ENCODE measurements around the gene MAPKAP1.

Gene MAPKAP1

DNA sequence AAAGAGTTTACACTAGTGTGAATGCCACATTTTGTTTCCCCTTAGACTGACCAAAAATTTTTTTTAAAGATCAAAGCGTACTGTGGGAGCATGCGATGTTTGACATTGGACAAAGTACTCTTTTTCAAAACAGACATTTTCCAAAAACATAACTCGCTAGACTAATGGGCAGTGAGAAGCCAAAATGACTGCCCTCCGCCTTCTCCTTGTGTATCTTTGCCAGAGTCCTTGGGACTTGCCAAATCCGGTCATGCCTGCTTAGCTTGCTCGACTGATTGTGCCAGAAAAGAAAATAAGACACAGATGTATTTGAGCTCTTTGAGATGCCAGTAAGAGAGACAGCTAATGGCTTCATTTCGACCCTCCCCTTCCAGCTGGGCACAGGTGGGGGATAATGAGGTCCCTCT is 157.5 kb downstream of the MAPKAP1 start:
- H3K4me3 ChIP-seq (ENCODE audit: low read length in 2 of 2), result peak overlapping the region; percentile 37 to 57
- no peaks in the 10 kb centered on the region for H3K9me3 ChIP-seq (ENCODE audit: control insufficient read depth in 2 of 2, low read length in 2 of 2)
- peak overlapping the region; percentile 80 for H3K27ac ChIP-seq (ENCODE audit: low read length)
- peak overlapping the region; percentile 7 to 36 for H3K9ac ChIP-seq (ENCODE audit: low read length in 2 of 2)
- H3K4me1 ChIP-seq (ENCODE audit: control insufficient read depth, insufficient read depth, low read length), result peaks cover 60% of the 10 kb centered on the region
- H3K36me3 ChIP-seq (ENCODE audit: control insufficient read depth in 2 of 2, insufficient read depth in 2 of 2, low read length in 2 of 2), result no peaks in the 10 kb centered on the region
- no peaks in the 10 kb centered on the region for H3K27me3 ChIP-seq (ENCODE audit: control insufficient read depth in 1 of 2, insufficient read depth in 2 of 2, low read length in 2 of 2)

DNA sequence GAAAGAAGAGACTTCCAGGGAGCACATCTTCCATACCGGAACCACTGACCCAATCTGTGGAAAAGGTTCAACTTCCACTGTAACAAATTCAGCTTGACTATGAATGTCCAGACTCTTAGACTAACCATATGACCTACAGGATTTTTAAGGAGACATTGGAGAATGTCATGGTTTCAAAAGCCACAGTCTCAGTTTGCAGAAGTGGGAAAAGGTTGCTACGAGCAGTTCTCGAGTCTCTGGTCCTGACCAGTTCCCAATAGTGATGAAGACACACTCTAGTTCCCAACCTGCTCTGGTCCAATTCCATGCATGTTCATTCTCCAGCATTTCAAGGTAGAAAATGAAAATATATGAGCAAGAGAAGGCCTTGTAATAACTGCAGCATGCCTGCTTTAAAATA is 158.0 kb downstream of the MAPKAP1 start:
- H3K9ac ChIP-seq (ENCODE audit: low read length in 2 of 2), result peak overlapping the region in 1 of 2 donors; percentile 7
- peaks cover 64% of the 10 kb centered on the region for H3K4me1 ChIP-seq (ENCODE audit: control insufficient read depth, insufficient read depth, low read length)
- peak overlapping the region; percentile 37 to 57 for H3K4me3 ChIP-seq (ENCODE audit: low read length in 2 of 2)
- H3K27me3 ChIP-seq (ENCODE audit: control insufficient read depth in 1 of 2, insufficient read depth in 2 of 2, low read length in 2 of 2), result no peaks in the 10 kb centered on the region
- H3K27ac ChIP-seq (ENCODE audit: low read length), result peak overlapping the region; percentile 80
- no peaks in the 10 kb centered on the region for H3K9me3 ChIP-seq (ENCODE audit: control insufficient read depth in 2 of 2, low read length in 2 of 2)
- no peaks in the 10 kb centered on the region for H3K36me3 ChIP-seq (ENCODE audit: control insufficient read depth in 2 of 2, insufficient read depth in 2 of 2, low read length in 2 of 2)

DNA sequence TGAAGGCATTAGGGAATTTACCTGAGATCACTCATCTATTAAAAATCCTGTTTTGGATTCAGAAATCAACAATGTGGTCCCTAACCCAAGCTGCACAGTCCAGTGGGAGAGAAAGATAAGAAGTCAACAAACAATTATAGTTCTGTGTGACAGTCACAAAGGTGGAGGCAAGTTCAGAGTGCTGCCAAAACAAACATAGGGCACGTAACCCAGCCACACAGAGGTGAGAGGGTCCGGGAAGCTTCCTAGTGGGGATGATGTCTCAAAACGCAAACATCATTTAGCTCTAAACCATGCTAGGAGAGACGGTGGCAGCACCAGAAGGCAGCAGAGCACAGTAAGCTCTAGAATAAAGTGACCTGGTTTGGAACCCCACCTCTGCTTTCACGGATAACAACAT is 158.9 kb downstream of the MAPKAP1 start:
- Histone ChIP-seq H3K27me3 (ENCODE audit: control insufficient read depth in 1 of 2, insufficient read depth in 2 of 2, low read length in 2 of 2) (no peaks in the 10 kb centered on the region), H3K4me3 (ENCODE audit: low read length in 2 of 2) (peak overlapping the region in 1 of 2 donors; percentile 24), H3K36me3 (ENCODE audit: control insufficient read depth in 2 of 2, insufficient read depth in 2 of 2, low read length in 2 of 2) (no peaks in the 10 kb centered on the region), H3K9me3 (ENCODE audit: control insufficient read depth in 2 of 2, low read length in 2 of 2) (no peaks in the 10 kb centered on the region), H3K4me1 (ENCODE audit: control insufficient read depth, insufficient read depth, low read length) (peaks cover 65% of the 10 kb centered on the region), H3K27ac (ENCODE audit: low read length) (peak overlapping the region; percentile 80), H3K9ac (ENCODE audit: low read length in 2 of 2) (peak overlapping the region in 1 of 2 donors; percentile 52)

DNA sequence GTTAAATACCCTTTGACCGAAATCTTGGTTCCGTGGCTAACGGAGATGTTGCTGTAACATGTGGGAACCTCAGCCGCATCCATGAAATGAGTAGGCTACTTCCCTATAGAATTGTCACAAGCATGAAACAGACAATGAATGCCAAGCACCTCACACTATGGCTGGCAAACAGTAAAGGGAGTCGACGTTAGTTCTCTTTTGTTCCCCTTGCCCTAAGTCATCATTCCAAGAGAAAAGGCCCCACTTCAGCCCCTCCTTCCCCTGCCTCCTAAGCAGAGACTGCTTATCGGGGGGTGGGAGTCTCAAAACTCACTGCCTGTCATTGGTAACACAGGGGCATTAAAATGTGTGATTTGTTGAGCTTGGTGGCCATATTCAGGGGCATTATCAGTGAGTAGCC is 159.6 kb downstream of the MAPKAP1 start:
- Histone ChIP-seq H3K36me3 (ENCODE audit: control insufficient read depth in 2 of 2, insufficient read depth in 2 of 2, low read length in 2 of 2) (no peaks in the 10 kb centered on the region), H3K27ac (ENCODE audit: low read length) (peak overlapping the region; percentile 80), H3K4me3 (ENCODE audit: low read length in 2 of 2) (no peak overlapping the region), H3K9me3 (ENCODE audit: control insufficient read depth in 2 of 2, low read length in 2 of 2) (no peaks in the 10 kb centered on the region), H3K27me3 (ENCODE audit: control insufficient read depth in 1 of 2, insufficient read depth in 2 of 2, low read length in 2 of 2) (no peaks in the 10 kb centered on the region), H3K9ac (ENCODE audit: low read length in 2 of 2) (peak overlapping the region in 1 of 2 donors; percentile 37), H3K4me1 (ENCODE audit: control insufficient read depth, insufficient read depth, low read length) (peaks cover 65% of the 10 kb centered on the region)

DNA sequence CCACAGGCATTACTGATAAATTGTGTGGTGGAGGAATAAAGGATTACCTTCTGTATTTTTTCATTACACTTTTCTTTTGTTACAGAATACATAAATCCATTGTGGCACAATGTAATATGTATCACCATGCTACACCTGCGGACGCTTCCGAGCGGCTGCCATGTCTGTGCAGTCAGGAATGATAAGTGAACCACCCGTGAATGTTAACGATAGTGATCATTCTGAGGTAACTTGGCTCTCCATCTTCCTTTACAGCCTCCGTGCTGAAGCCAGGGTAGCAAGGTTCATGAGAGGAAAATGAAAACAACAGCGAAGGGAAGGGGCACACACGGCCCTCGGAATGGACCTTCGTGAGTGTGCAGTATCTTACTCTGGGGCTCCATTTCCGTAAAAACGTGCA is 161.2 kb downstream of the MAPKAP1 start:
- H3K27ac ChIP-seq (ENCODE audit: low read length), result peak overlapping the region; percentile 80

DNA sequence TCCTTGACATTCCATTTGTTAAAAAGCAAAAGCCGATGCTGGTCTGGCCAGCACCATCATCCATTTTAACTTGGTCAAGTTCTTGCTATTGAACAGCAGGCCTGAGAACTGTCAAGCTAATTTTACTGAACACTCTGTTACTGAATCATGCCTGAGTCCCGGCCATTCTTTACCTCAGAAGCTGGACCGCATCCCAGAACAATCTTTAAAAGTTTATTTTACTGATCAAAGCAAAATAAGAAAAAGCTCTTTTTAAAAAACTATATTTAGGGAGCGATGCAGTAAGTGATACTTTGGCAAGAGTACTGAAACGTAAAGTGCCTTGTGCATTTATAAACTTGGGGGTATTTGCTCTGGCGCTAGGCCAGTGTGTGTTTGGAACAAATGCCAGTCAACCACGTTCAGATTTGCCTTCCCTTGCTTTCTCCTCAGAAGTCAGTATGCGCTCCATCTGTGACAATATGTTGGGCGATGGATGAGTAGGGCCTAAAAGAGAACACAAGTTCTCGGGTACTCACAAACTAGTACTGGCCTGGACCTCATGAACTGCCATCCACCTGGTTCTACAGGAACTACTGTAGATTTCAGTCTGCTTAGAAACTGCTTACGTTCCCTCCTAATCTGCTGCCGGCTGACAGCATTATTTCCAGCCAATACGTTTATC is 161.9 kb downstream of the MAPKAP1 start:
- H3K27me3 ChIP-seq (ENCODE audit: control insufficient read depth in 1 of 2, insufficient read depth in 2 of 2, low read length in 2 of 2), result no peaks in the 10 kb centered on the region
- peaks cover 56% of the 10 kb centered on the region for H3K4me1 ChIP-seq (ENCODE audit: control insufficient read depth, insufficient read depth, low read length)
- peak overlapping the region; percentile 7 to 36 for H3K9ac ChIP-seq (ENCODE audit: low read length in 2 of 2)
- no peaks in the 10 kb centered on the region for H3K9me3 ChIP-seq (ENCODE audit: control insufficient read depth in 2 of 2, low read length in 2 of 2)
- peak overlapping the region; percentile 88 for H3K27ac ChIP-seq (ENCODE audit: low read length)
- H3K4me3 ChIP-seq (ENCODE audit: low read length in 2 of 2), result peak overlapping the region in 1 of 2 donors; percentile 50
- no peaks in the 10 kb centered on the region for H3K36me3 ChIP-seq (ENCODE audit: control insufficient read depth in 2 of 2, insufficient read depth in 2 of 2, low read length in 2 of 2)

More for the DNA sequence above, 161.2 kb downstream of the MAPKAP1 start:
- peak overlapping the region in 1 of 2 donors; percentile 13 for H3K4me3 ChIP-seq (ENCODE audit: low read length in 2 of 2)
- no peaks in the 10 kb centered on the region for H3K36me3 ChIP-seq (ENCODE audit: control insufficient read depth in 2 of 2, insufficient read depth in 2 of 2, low read length in 2 of 2)
- H3K9me3 ChIP-seq (ENCODE audit: control insufficient read depth in 2 of 2, low read length in 2 of 2), result no peaks in the 10 kb centered on the region
- no peaks in the 10 kb centered on the region for H3K27me3 ChIP-seq (ENCODE audit: control insufficient read depth in 1 of 2, insufficient read depth in 2 of 2, low read length in 2 of 2)
- peak overlapping the region in 1 of 2 donors; percentile 36 for H3K9ac ChIP-seq (ENCODE audit: low read length in 2 of 2)
- peaks cover 58% of the 10 kb centered on the region for H3K4me1 ChIP-seq (ENCODE audit: control insufficient read depth, insufficient read depth, low read length)

DNA sequence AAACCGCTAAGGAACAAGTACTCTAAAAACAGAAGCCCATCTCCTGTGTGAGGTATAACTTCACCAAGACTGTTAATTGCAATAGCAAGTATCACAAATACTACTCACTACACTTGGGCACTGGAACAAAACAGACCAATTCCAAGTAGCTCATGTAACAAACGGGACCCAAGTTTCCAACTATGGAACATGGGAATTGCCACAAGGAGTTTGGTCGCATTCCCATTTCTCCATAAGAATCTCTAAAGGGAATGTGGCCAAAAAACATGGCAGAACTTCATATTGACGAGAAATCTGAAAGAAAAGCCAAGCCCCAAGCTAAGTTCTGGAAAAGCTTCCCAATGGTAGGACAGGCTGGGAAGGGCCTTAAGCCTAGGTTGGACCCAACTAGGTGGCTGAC is 162.5 kb downstream of the MAPKAP1 start:
- H3K9ac ChIP-seq (ENCODE audit: low read length in 2 of 2), result peak overlapping the region in 1 of 2 donors; percentile 7
- peak overlapping the region; percentile 88 for H3K27ac ChIP-seq (ENCODE audit: low read length)
- no peaks in the 10 kb centered on the region for H3K36me3 ChIP-seq (ENCODE audit: control insufficient read depth in 2 of 2, insufficient read depth in 2 of 2, low read length in 2 of 2)
- no peaks in the 10 kb centered on the region for H3K27me3 ChIP-seq (ENCODE audit: control insufficient read depth in 1 of 2, insufficient read depth in 2 of 2, low read length in 2 of 2)
- H3K9me3 ChIP-seq (ENCODE audit: control insufficient read depth in 2 of 2, low read length in 2 of 2), result no peaks in the 10 kb centered on the region
- peak overlapping the region in 1 of 2 donors; percentile 50 for H3K4me3 ChIP-seq (ENCODE audit: low read length in 2 of 2)
- H3K4me1 ChIP-seq (ENCODE audit: control insufficient read depth, insufficient read depth, low read length), result peaks cover 50% of the 10 kb centered on the region

DNA sequence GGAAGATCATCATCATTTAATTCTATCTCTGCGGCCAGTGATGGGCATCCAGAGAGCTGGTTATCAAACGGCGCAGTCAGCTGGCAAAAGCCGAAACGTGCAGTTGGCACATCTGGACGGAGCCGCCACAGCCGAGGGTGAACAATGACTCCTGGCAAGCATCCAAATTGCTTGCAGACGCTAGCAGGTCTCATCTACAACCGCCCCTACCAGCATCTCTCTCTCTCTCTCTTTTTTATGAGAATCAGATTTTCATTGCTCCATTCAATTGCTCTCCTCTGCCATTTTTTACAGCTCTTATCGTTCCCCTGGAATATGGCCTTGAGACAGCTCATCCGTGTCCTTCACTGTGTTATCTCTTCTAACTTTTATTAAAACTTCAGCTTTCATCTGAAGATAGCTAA is 165.2 kb downstream of the MAPKAP1 start:
- Histone ChIP-seq H3K9me3 (ENCODE audit: control insufficient read depth in 2 of 2, low read length in 2 of 2) (no peaks in the 10 kb centered on the region), H3K27ac (ENCODE audit: low read length) (peak overlapping the region; percentile 13), H3K9ac (ENCODE audit: low read length in 2 of 2) (no peak overlapping the region), H3K27me3 (ENCODE audit: control insufficient read depth in 1 of 2, insufficient read depth in 2 of 2, low read length in 2 of 2) (no peaks in the 10 kb centered on the region), H3K36me3 (ENCODE audit: control insufficient read depth in 2 of 2, insufficient read depth in 2 of 2, low read length in 2 of 2) (no peaks in the 10 kb centered on the region), H3K4me1 (ENCODE audit: control insufficient read depth, insufficient read depth, low read length) (peaks cover 41% of the 10 kb centered on the region), H3K4me3 (ENCODE audit: low read length in 2 of 2) (no peak overlapping the region)

DNA sequence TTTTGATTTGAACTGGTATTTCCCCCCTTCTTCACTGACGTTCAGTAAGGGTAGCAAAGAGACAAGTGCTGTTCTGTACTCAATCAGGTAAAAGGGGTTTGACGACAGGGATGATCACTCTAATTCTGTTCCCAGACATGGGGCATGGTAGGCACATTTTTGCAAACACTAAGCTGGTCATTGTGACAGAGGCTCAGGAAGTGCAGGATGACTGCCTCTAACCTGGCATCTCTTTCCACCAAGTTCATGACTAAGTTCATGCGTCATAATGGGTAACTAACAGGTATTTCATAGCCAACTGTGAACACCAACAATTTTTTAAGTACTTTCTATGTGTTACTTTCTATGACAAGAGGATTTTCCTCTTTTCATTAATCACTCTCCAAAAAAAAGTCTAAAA is 166.5 kb downstream of the MAPKAP1 start:
- Histone ChIP-seq H3K27me3 (ENCODE audit: control insufficient read depth in 1 of 2, insufficient read depth in 2 of 2, low read length in 2 of 2) (no peaks in the 10 kb centered on the region), H3K9ac (ENCODE audit: low read length in 2 of 2) (no peak overlapping the region), H3K27ac (ENCODE audit: low read length) (peak overlapping the region; percentile 13), H3K4me3 (ENCODE audit: low read length in 2 of 2) (no peak overlapping the region), H3K4me1 (ENCODE audit: control insufficient read depth, insufficient read depth, low read length) (peaks cover 40% of the 10 kb centered on the region), H3K36me3 (ENCODE audit: control insufficient read depth in 2 of 2, insufficient read depth in 2 of 2, low read length in 2 of 2) (no peaks in the 10 kb centered on the region), H3K9me3 (ENCODE audit: control insufficient read depth in 2 of 2, low read length in 2 of 2) (no peaks in the 10 kb centered on the region)

DNA sequence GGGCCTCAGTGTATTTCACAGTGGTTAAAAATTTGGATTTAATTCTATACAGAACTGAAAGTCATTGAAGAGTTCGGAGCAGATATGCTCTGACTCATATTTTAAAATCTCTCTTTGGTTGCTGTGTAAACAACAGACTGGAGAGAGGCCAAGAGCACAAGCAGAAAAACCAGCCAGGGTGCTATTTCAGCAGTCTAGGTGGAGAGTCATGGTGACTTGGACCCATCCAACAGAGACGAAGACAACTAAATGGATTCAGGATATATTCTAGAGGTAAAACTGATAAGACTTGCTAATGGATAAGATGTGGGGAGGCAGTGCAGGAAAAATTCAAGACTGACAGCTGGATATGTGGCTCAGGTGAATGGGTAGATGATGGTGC is 168.9 kb downstream of the MAPKAP1 start:
- H3K27ac ChIP-seq (ENCODE audit: low read length), result peak overlapping the region; percentile 66
- H3K9me3 ChIP-seq (ENCODE audit: control insufficient read depth in 2 of 2, low read length in 2 of 2), result no peaks in the 10 kb centered on the region
- H3K4me1 ChIP-seq (ENCODE audit: control insufficient read depth, insufficient read depth, low read length), result peaks cover 37% of the 10 kb centered on the region
- H3K27me3 ChIP-seq (ENCODE audit: control insufficient read depth in 1 of 2, insufficient read depth in 2 of 2, low read length in 2 of 2), result no peaks in the 10 kb centered on the region
- no peaks in the 10 kb centered on the region for H3K36me3 ChIP-seq (ENCODE audit: control insufficient read depth in 2 of 2, insufficient read depth in 2 of 2, low read length in 2 of 2)
- H3K9ac ChIP-seq (ENCODE audit: low read length in 2 of 2), result no peak overlapping the region
- peak overlapping the region; percentile 44 for H3K4me3 ChIP-seq (ENCODE audit: low read length in 2 of 2)

DNA sequence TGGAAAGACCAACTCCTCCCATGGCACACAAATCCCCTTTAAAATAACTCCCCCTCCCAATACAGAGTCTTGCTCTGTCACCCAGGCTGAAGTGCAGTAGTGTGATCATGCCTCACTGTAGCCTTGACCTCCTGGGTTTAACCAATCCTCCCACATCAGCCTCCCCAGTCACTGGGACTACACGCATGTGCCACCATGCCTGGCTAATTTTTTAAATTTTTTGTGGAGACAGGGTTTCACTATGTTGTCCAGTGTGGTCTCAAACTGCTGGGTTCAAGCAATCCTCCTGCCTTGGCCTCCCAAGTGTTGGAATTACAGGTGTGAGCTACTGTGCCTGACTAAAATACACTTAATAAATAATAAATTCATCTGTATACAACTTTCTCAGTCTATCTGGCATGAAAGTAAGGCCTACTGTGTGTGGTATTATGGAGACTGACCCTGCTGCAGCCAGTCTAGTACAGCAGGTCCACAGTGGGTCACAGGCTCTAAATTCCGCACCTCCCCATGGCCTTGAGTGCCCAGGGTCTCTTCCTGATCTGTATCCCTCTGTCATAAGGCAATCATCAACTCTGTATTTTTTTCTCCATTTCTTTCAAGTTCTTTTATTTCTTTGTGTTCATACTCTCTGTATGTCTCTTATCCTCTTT is 169.4 kb downstream of the MAPKAP1 start:
- H3K36me3 ChIP-seq (ENCODE audit: control insufficient read depth in 2 of 2, insufficient read depth in 2 of 2, low read length in 2 of 2), result no peaks in the 10 kb centered on the region
- peaks cover 37% of the 10 kb centered on the region for H3K4me1 ChIP-seq (ENCODE audit: control insufficient read depth, insufficient read depth, low read length)
- H3K9me3 ChIP-seq (ENCODE audit: control insufficient read depth in 2 of 2, low read length in 2 of 2), result no peaks in the 10 kb centered on the region
- no peaks in the 10 kb centered on the region for H3K27me3 ChIP-seq (ENCODE audit: control insufficient read depth in 1 of 2, insufficient read depth in 2 of 2, low read length in 2 of 2)
- H3K9ac ChIP-seq (ENCODE audit: low read length in 2 of 2), result no peak overlapping the region
- H3K4me3 ChIP-seq (ENCODE audit: low read length in 2 of 2), result no peak overlapping the region
- peak overlapping the region; percentile 66 for H3K27ac ChIP-seq (ENCODE audit: low read length)
